GM23338 (cell line): ENCODE data around the gene MCC. TPM values are rescaled to one million over a fixed set of nuclear protein-coding genes. Genes with fewer than 3 reads are reported as not detected.
A peak's percentile ranks its signal among the peaks of the same experiment; 100 is the strongest.

ENCODE experiments used
- ATAC-seq: fragments of 200-7000 bp; cut with Tn5 transposase; 3 replicates; pipeline ENCODE4 v1.9.1; 2020
- DNase-seq: peaks from one replicate; pipeline ENCODE4 v3.0.0-alpha.2; 2015; ENCODE audit warnings: low spot score
- H2AFZ ChIP-seq: fragments of 200-600 bp; sonication (generic); 2 replicates; pipeline ENCODE4 v1.8.0; 2016; ENCODE audit warnings: antibody characterized with exemption, mild to moderate bottlenecking, moderate library complexity
- H3F3A ChIP-seq: fragments of 200-600 bp; sonication (generic); replicated peaks from 2 replicates; pipeline ENCODE4 v1.8.0; 2017; ENCODE audit warnings: antibody characterized with exemption, mixed run types, low read depth
- H3K27ac ChIP-seq: fragments of 200-600 bp; sonication (generic); 2 replicates; pipeline ENCODE4 v1.6.1; 2016; ENCODE audit warnings: low read depth
- H3K27me3 ChIP-seq: fragments of 200-600 bp; sonication (generic); 2 replicates; pipeline ENCODE4 v1.8.0; 2016; ENCODE audit warnings: mild to moderate bottlenecking, mixed run types, moderate library complexity; ENCODE audit not compliant: insufficient read depth
- H3K36me3 ChIP-seq: fragments of 200-600 bp; sonication (generic); 2 replicates; pipeline ENCODE4 v1.8.0; 2016; ENCODE audit warnings: mild to moderate bottlenecking; ENCODE audit not compliant: insufficient read depth
- H3K4me1 ChIP-seq: fragments of 200-600 bp; sonication (generic); 2 replicates; pipeline ENCODE4 v1.8.0; 2016; ENCODE audit warnings: mild to moderate bottlenecking, moderate library complexity; ENCODE audit not compliant: insufficient read depth
- H3K4me2 ChIP-seq: fragments of 200-600 bp; sonication (generic); 2 replicates; pipeline ENCODE4 v1.7.1; 2017; ENCODE audit warnings: mixed run types
- H3K4me3 ChIP-seq: fragments of 200-600 bp; sonication (generic); 2 replicates; pipeline ENCODE4 v1.6.1; 2016; ENCODE audit warnings: mixed run types
- H3K79me2 ChIP-seq: fragments of 200-600 bp; sonication (generic); replicated peaks from 2 replicates; pipeline ENCODE4 v1.8.0; 2017; ENCODE audit warnings: mild to moderate bottlenecking; ENCODE audit not compliant: insufficient read depth
- H3K9me2 ChIP-seq: fragments of 200-600 bp; sonication (generic); 2 replicates; pipeline ENCODE4 v1.8.0; 2017; ENCODE audit not compliant: insufficient read depth
- H4K20me1 ChIP-seq: fragments of 200-600 bp; sonication (generic); replicated peaks from 2 replicates; pipeline ENCODE4 v1.8.0; 2017; ENCODE audit warnings: mild to moderate bottlenecking; ENCODE audit not compliant: insufficient read depth
- H3K27ac Mint-ChIP-seq: 2 replicates; pipeline ENCODE4 v1.8.0; 2020; ENCODE audit warnings: inconsistent platforms, mild to moderate bottlenecking, moderate library complexity, mixed read lengths
- H3K27me3 Mint-ChIP-seq: 3 replicates; pipeline ENCODE4 v1.8.0; 2022; ENCODE audit warnings: low read depth, mild to moderate bottlenecking, moderate library complexity, mixed read lengths, inconsistent platforms; ENCODE audit not compliant: insufficient read depth, poor library complexity
- H3K36me3 Mint-ChIP-seq: 3 replicates; pipeline ENCODE4 v1.8.0; 2021; ENCODE audit warnings: low read depth, mild to moderate bottlenecking, inconsistent platforms, moderate library complexity, mixed read lengths
- H3K4me1 Mint-ChIP-seq: 3 replicates; pipeline ENCODE4 v1.8.0; 2020; ENCODE audit warnings: mild to moderate bottlenecking, inconsistent platforms, mixed read lengths
- H3K4me3 Mint-ChIP-seq: 3 replicates; pipeline ENCODE4 v1.8.0; 2021; ENCODE audit warnings: moderate library complexity, mild to moderate bottlenecking, inconsistent platforms, mixed read lengths
- H3K9me3 Mint-ChIP-seq: 3 replicates; pipeline ENCODE4 v1.8.0; 2020; ENCODE audit warnings: moderate library complexity, mild to moderate bottlenecking, inconsistent platforms, mixed read lengths
- CREB1 ChIP-seq: fragments of 250-450 bp; sonication (Bioruptor Pico); IDR thresholded peaks from 2 replicates; pipeline ENCODE4 v1.5.0; 2020; ENCODE audit warnings: low read depth, mild to moderate bottlenecking, moderate library complexity
- EZH2 ChIP-seq: fragments of 200-600 bp; sonication (generic); IDR thresholded peaks from one replicate; pipeline ENCODE4 v1.8.0; 2017; ENCODE audit warnings: antibody characterized with exemption, mild to moderate bottlenecking, low read depth; ENCODE audit not compliant: unreplicated experiment
- EZH2phosphoT487 ChIP-seq: fragments of 200-600 bp; sonication (generic); IDR thresholded peaks from one replicate; pipeline ENCODE4 v1.8.1; 2018; ENCODE audit warnings: antibody characterized with exemption; ENCODE audit not compliant: unreplicated experiment
- JUNB ChIP-seq: IDR thresholded peaks from one replicate; pipeline ENCODE4 v1.6.1; 2016; ENCODE audit warnings: antibody characterized with exemption; ENCODE audit not compliant: unreplicated experiment
- NANOG ChIP-seq: IDR thresholded peaks from 2 replicates; pipeline ENCODE4 v1.6.1; 2016; ENCODE audit warnings: antibody characterized with exemption, borderline replicate concordance
- POLR2AphosphoS5 ChIP-seq: IDR thresholded peaks from 2 replicates; pipeline ENCODE4 v1.6.1; 2016; ENCODE audit warnings: antibody characterized with exemption, low read depth
- STAT1 ChIP-seq: IDR thresholded peaks from one replicate; pipeline ENCODE4 v1.6.1; 2016; ENCODE audit warnings: antibody characterized with exemption; ENCODE audit not compliant: unreplicated experiment
- ZNF114 ChIP-seq: fragments of 250-450 bp; sonication (Bioruptor Pico); IDR thresholded peaks from 2 replicates; pipeline ENCODE4 v1.5.0; 2020; ENCODE audit warnings: mild to moderate bottlenecking, moderate library complexity
- ZNF331 ChIP-seq: fragments of 250-450 bp; sonication (Bioruptor Pico); IDR thresholded peaks from 2 replicates; pipeline ENCODE4 v1.5.0; 2020; ENCODE audit warnings: low read depth, mild to moderate bottlenecking, moderate library complexity
- polyA plus RNA-seq: library from polyadenylated mRNA; unstranded; fragments of >200 nt; fragmentation: Nextera tagmentation; extraction: Ambion mirVana; gene quantifications from 2 replicates; pipeline ENCODE4 v1.2.1, GENCODE V29; 2016
- total RNA-seq: library from RNA; depleted of rRNA; stranded (reverse); fragments of >200 nt; shearing (Covaris generic); gene quantifications from 2 replicates; pipeline ENCODE4 v1.2.3, GENCODE V29; 2014
- TF ChIP-seq, protein P1 (sequence below): fragments of 250-450 bp; sonication (Bioruptor Pico); IDR thresholded peaks from 2 replicates; pipeline ENCODE4 v1.5.0; 2020; ENCODE audit warnings: mild to moderate bottlenecking, moderate library complexity
- TF ChIP-seq, protein P2 (sequence below): IDR thresholded peaks from one replicate; pipeline ENCODE4 v1.6.1; 2018; ENCODE audit warnings: antibody characterized with exemption; ENCODE audit not compliant: unreplicated experiment
- TF ChIP-seq, protein P3 (sequence below), 2 experiments: fragments of 200-600 bp in 1 of 2; sonication (generic) in 1 of 2; conservative IDR thresholded peaks; 2 replicates each; pipeline versions ENCODE4 v1.5.1 to v1.6.1; 2016 to 2017; ENCODE audit warnings: antibody characterized with exemption in 2 of 2, low read depth in 2 of 2, mild to moderate bottlenecking in 2 of 2, moderate library complexity in 1 of 2
- TF ChIP-seq, protein P4 (sequence below): IDR thresholded peaks from 2 replicates; pipeline ENCODE4 v1.6.1; 2016; ENCODE audit warnings: antibody characterized with exemption

The MCC gene
- total and polyA plus RNA-seq, 2 experiments from 2014 or later, result 3.8 to 10.1 TPM

DNA sequence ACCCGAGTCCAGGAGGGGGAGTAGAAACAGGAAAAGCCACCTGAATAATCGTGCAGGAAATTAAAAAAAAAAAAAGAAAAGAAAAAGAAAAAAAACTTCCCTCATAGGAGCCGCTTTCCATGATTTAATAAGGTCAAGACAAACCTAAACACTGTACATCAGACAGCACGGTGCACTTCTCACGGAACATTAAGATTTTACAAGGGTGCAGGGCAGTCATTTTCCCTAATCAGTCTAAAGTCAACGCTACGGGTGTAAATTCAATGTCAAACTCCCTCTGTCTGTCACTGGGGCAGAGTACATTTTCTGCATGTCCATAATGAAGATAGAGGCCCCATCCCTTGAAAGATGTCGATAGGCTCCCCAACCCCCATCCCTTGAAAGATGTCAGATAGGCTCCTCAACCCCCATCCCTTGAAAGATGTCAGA, 193.1 kb downstream of the MCC start:
- peaks cover 18% of the 10 kb centered on the region for H3K79me2 ChIP-seq
- peak; percentile 10 for DNase-seq
- Mint-ChIP-seq H3K36me3 (no peaks in the 10 kb centered on the region), H3K4me3 (peak overlapping the region; percentile 90), H3K27me3 (peaks cover 16% of the 10 kb centered on the region), H3K4me1 (peaks cover 49% of the 10 kb centered on the region), H3K27ac (no peak overlapping the region), H3K9me3 (no peaks in the 10 kb centered on the region)
- no peaks in the 10 kb centered on the region; the same call in 1 of the 2 replicates for H3F3A ChIP-seq
- H3K36me3 ChIP-seq, result no peaks in the 10 kb centered on the region
- H3K9me2 ChIP-seq, result no peaks in the 10 kb centered on the region
- H2AFZ ChIP-seq, result peak overlapping the region; percentile 92; the same call in 1 of the 2 replicates
- TF ChIP-seq, protein P1, sequence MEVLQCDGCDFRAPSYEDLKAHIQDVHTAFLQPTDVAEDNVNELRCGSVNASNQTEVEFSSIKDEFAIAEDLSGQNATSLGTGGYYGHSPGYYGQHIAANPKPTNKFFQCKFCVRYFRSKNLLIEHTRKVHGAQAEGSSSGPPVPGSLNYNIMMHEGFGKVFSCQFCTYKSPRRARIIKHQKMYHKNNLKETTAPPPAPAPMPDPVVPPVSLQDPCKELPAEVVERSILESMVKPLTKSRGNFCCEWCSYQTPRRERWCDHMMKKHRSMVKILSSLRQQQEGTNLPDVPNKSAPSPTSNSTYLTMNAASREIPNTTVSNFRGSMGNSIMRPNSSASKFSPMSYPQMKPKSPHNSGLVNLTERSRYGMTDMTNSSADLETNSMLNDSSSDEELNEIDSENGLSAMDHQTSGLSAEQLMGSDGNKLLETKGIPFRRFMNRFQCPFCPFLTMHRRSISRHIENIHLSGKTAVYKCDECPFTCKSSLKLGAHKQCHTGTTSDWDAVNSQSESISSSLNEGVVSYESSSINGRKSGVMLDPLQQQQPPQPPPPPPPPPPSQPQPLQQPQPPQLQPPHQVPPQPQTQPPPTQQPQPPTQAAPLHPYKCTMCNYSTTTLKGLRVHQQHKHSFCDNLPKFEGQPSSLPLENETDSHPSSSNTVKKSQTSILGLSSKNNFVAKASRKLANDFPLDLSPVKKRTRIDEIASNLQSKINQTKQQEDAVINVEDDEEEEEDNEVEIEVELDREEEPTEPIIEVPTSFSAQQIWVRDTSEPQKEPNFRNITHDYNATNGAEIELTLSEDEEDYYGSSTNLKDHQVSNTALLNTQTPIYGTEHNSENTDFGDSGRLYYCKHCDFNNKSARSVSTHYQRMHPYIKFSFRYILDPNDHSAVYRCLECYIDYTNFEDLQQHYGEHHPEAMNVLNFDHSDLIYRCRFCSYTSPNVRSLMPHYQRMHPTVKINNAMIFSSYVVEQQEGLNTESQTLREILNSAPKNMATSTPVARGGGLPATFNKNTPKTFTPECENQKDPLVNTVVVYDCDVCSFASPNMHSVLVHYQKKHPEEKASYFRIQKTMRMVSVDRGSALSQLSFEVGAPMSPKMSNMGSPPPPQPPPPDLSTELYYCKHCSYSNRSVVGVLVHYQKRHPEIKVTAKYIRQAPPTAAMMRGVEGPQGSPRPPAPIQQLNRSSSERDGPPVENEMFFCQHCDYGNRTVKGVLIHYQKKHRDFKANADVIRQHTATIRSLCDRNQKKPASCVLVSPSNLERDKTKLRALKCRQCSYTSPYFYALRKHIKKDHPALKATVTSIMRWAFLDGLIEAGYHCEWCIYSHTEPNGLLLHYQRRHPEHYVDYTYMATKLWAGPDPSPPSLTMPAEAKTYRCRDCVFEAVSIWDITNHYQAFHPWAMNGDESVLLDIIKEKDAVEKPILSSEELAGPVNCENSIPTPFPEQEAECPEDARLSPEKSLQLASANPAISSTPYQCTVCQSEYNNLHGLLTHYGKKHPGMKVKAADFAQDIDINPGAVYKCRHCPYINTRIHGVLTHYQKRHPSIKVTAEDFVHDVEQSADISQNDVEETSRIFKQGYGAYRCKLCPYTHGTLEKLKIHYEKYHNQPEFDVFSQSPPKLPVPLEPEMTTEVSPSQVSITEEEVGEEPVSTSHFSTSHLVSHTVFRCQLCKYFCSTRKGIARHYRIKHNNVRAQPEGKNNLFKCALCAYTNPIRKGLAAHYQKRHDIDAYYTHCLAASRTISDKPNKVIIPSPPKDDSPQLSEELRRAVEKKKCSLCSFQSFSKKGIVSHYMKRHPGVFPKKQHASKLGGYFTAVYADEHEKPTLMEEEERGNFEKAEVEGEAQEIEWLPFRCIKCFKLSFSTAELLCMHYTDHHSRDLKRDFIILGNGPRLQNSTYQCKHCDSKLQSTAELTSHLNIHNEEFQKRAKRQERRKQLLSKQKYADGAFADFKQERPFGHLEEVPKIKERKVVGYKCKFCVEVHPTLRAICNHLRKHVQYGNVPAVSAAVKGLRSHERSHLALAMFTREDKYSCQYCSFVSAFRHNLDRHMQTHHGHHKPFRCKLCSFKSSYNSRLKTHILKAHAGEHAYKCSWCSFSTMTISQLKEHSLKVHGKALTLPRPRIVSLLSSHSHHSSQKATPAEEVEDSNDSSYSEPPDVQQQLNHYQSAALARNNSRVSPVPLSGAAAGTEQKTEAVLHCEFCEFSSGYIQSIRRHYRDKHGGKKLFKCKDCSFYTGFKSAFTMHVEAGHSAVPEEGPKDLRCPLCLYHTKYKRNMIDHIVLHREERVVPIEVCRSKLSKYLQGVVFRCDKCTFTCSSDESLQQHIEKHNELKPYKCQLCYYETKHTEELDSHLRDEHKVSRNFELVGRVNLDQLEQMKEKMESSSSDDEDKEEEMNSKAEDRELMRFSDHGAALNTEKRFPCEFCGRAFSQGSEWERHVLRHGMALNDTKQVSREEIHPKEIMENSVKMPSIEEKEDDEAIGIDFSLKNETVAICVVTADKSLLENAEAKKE (CRISPR knock-in tag), result no peak
- TF ChIP-seq CREB1 (CRISPR knock-in tag), result no peak
- TF ChIP-seq NANOG, result no peak
- TF ChIP-seq, protein P2, sequence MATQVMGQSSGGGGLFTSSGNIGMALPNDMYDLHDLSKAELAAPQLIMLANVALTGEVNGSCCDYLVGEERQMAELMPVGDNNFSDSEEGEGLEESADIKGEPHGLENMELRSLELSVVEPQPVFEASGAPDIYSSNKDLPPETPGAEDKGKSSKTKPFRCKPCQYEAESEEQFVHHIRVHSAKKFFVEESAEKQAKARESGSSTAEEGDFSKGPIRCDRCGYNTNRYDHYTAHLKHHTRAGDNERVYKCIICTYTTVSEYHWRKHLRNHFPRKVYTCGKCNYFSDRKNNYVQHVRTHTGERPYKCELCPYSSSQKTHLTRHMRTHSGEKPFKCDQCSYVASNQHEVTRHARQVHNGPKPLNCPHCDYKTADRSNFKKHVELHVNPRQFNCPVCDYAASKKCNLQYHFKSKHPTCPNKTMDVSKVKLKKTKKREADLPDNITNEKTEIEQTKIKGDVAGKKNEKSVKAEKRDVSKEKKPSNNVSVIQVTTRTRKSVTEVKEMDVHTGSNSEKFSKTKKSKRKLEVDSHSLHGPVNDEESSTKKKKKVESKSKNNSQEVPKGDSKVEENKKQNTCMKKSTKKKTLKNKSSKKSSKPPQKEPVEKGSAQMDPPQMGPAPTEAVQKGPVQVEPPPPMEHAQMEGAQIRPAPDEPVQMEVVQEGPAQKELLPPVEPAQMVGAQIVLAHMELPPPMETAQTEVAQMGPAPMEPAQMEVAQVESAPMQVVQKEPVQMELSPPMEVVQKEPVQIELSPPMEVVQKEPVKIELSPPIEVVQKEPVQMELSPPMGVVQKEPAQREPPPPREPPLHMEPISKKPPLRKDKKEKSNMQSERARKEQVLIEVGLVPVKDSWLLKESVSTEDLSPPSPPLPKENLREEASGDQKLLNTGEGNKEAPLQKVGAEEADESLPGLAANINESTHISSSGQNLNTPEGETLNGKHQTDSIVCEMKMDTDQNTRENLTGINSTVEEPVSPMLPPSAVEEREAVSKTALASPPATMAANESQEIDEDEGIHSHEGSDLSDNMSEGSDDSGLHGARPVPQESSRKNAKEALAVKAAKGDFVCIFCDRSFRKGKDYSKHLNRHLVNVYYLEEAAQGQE, result no peak
- TF ChIP-seq, protein P3, sequence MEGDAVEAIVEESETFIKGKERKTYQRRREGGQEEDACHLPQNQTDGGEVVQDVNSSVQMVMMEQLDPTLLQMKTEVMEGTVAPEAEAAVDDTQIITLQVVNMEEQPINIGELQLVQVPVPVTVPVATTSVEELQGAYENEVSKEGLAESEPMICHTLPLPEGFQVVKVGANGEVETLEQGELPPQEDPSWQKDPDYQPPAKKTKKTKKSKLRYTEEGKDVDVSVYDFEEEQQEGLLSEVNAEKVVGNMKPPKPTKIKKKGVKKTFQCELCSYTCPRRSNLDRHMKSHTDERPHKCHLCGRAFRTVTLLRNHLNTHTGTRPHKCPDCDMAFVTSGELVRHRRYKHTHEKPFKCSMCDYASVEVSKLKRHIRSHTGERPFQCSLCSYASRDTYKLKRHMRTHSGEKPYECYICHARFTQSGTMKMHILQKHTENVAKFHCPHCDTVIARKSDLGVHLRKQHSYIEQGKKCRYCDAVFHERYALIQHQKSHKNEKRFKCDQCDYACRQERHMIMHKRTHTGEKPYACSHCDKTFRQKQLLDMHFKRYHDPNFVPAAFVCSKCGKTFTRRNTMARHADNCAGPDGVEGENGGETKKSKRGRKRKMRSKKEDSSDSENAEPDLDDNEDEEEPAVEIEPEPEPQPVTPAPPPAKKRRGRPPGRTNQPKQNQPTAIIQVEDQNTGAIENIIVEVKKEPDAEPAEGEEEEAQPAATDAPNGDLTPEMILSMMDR (conservative IDR thresholded peaks at IDR 0.05; ENCODE audit: low read depth in 2 of 2), result no peak; a peak in 1 of 4 replicates
- no peak for TF ChIP-seq EZH2phosphoT487
- TF ChIP-seq EZH2, result no peak
- no peak for TF ChIP-seq STAT1
- no peak for TF ChIP-seq JUNB
- TF ChIP-seq ZNF331 (CRISPR knock-in tag), result no peak
- TF ChIP-seq, protein P4, sequence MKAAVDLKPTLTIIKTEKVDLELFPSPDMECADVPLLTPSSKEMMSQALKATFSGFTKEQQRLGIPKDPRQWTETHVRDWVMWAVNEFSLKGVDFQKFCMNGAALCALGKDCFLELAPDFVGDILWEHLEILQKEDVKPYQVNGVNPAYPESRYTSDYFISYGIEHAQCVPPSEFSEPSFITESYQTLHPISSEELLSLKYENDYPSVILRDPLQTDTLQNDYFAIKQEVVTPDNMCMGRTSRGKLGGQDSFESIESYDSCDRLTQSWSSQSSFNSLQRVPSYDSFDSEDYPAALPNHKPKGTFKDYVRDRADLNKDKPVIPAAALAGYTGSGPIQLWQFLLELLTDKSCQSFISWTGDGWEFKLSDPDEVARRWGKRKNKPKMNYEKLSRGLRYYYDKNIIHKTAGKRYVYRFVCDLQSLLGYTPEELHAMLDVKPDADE, result no peak
- no peak for TF ChIP-seq POLR2AphosphoS5
- TF ChIP-seq ZNF114 (CRISPR knock-in tag), result no peak
- peak overlapping the region; percentile 80 for H3K4me3 ChIP-seq
- H4K20me1 ChIP-seq, result no peaks in the 10 kb centered on the region; the same call in 1 of the 2 replicates
- peak overlapping the region; percentile 87 for H3K4me2 ChIP-seq
- ATAC-seq, result no peak
- peaks cover 47% of the 10 kb centered on the region for H3K27me3 ChIP-seq
- H3K27ac ChIP-seq, result no peak overlapping the region
- H3K4me1 ChIP-seq, result peaks cover 40% of the 10 kb centered on the region
